SIG-M5 (cell line): ENCODE data around the gene EOLA1.
"Not testable (repeated sequence)": the region's sequence is repeated elsewhere in the genome, so short reads cannot be mapped to it uniquely, and the experiment has no call there.

ENCODE experiments used
- DNase-seq: peaks from one replicate; lab custom pipeline; 2025; lab: John Stamatoyannopoulos, UW

Gene EOLA1

GRCh38 chrX:149545545-149546543 is 5.0 kb downstream of the EOLA1 start:
- not testable (repeated sequence) for DNase-seq

- DNase-seq, result not testable (repeated sequence)
These were observed 6.2 kb downstream of the EOLA1 start for GRCh38 chrX:149546962-149547361.

GRCh38 chrX:149547782-149548181 is 7.0 kb downstream of the EOLA1 start:
- not testable (repeated sequence) for DNase-seq

GRCh38 chrX:149549701-149550100 is 8.9 kb downstream of the EOLA1 start, which contains the start of gene HSFX3:
HSFX3 (minus strand) TSS chrX:149549924; CDS start chrX:149549852, 72 bp downstream.
- DNase-seq, result not testable (repeated sequence)

- DNase-seq, result not testable (repeated sequence)
These were observed 9.6 kb downstream of the EOLA1 start for GRCh38 chrX:149550454-149550853.

- DNase-seq, result not testable (repeated sequence)
These were observed 10.6 kb downstream of the EOLA1 start for GRCh38 chrX:149551245-149551938.

- not testable (repeated sequence) for DNase-seq
These were observed 11.1 kb downstream of the EOLA1 start for GRCh38 chrX:149551939-149552248.

GRCh38 chrX:149555251-149555650 is 14.4 kb downstream of the EOLA1 start:
- not testable (repeated sequence) for DNase-seq

GRCh38 chrX:149563359-149563758 is 22.5 kb downstream of the EOLA1 start:
- no peak for DNase-seq

- DNase-seq, result no peak
These were observed 27.0 kb downstream of the EOLA1 start for GRCh38 chrX:149567621-149568417.

GRCh38 chrX:149568701-149569296 is 28.0 kb downstream of the EOLA1 start:
- DNase-seq, result no peak

- no peak for DNase-seq
These were observed 29.0 kb downstream of the EOLA1 start for GRCh38 chrX:149569770-149570169.

GRCh38 chrX:149570668-149571067 is 29.9 kb downstream of the EOLA1 start:
- DNase-seq, result no peak

GRCh38 chrX:149571770-149572169 is 31.0 kb downstream of the EOLA1 start:
- no peak for DNase-seq

GRCh38 chrX:149572743-149573142 is 31.9 kb downstream of the EOLA1 start:
- DNase-seq, result no peak

- not testable (repeated sequence) for DNase-seq
These were observed 32.6 kb downstream of the EOLA1 start for GRCh38 chrX:149573456-149573855.

GRCh38 chrX:149585631-149586030 is 44.8 kb downstream of the EOLA1 start:
- DNase-seq, result not testable (repeated sequence)

GRCh38 chrX:149587359-149587758 is 46.5 kb downstream of the EOLA1 start, which contains the start of gene MAGEA9B:
MAGEA9B (minus strand) TSS chrX:149587459; CDS start chrX:149583179, 4,280 bp downstream.
- DNase-seq, result not testable (repeated sequence)

- DNase-seq, result not testable (repeated sequence)
These were observed 50.2 kb downstream of the EOLA1 start for GRCh38 chrX:149590993-149591392.

GRCh38 chrX:149595214-149595613 is 54.4 kb downstream of the EOLA1 start, which contains the start of gene HSFX2:
HSFX2 (minus strand) TSS chrX:149595314; CDS start chrX:149594700, 614 bp downstream.
- DNase-seq, result not testable (repeated sequence)

GRCh38 chrX:149595943-149596342 is 55.1 kb downstream of the EOLA1 start:
- DNase-seq, result not testable (repeated sequence)
